GM21367 (cell line): ENCODE results near the gene CBR3.
A peak's percentile ranks its signal among the peaks of the same experiment; 100 is the strongest.
"Not testable (repeated sequence)": the region's sequence is repeated elsewhere in the genome, so short reads cannot be mapped to it uniquely, and the experiment has no call there.

Experiments used
- ATAC-seq: cut with Tn5 transposase; IDR thresholded peaks from one replicate; pipeline ENCODE4 v1.9.1; 2021; ENCODE audit not compliant: unreplicated experiment

Gene CBR3

DNA sequence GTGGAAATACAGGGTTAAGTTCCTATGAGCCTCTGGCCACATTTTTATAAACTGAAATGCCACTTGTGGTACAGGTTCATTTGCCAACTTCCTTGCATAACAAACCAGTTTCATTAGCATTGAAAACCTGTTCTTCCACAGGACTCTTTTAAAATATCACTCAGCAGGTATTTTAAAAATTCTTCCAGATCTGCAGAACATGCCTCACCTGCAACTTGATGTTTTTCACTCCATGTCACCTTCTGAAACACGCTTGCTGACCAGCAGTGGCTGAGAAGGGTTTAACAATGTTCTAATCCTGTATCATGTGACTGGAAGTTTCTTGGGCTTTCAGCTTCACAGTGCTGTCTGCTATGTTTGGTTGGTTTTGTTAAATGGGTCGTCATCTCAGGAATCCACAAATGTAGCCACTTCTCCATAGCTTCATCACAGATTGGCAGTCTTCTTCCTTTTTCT is 17.6 kb upstream of the CBR3 start:
- ATAC-seq = no peak

DNA sequence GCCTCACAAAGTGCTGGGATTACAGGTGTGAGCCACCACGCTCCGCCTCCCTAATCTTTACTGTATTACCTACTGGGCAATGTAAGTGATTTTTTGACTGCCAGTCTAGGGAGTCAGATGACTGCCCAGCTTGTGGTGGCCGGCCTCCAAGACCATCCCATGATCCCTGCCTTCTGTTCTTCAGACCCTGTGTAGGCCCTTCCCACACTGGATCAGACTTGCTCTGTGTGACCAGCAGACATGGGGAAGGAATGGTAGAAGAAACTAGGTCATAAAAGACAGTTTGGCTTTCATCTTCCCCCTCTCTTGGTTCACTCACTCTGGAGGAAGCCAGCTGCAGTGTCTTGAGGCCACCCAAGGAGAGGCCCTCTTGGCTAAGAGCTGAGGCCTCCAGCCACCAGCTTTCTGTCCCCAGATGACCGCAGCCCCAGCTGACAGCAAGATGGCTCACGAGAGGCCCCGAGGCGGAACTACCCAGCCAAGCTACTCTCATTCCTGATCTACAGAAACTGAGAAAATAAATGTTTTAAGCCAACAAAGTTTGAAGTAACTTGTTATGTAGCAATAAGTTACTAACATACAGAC is 14.5 kb upstream of the CBR3 start:
- no peak for ATAC-seq

DNA sequence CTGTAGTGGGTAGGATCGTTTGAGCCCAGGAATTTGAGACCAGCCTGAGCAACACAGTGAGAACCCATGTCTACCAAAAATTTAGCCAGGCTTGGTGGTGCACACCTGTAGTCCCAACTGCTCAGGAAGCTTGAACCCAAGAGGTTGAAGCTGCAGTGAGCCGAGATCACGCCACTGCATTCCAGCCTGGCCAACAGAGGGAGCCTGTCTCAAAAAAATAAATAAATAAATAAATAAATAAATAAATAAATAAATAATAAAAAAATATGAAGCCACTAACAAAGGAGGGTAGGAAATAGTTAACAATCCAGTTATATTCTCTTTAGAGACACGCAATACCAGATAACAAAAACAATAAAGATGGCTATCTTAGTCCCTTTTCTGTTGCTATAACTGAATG is 11.9 kb upstream of the CBR3 start:
- no peak for ATAC-seq

DNA sequence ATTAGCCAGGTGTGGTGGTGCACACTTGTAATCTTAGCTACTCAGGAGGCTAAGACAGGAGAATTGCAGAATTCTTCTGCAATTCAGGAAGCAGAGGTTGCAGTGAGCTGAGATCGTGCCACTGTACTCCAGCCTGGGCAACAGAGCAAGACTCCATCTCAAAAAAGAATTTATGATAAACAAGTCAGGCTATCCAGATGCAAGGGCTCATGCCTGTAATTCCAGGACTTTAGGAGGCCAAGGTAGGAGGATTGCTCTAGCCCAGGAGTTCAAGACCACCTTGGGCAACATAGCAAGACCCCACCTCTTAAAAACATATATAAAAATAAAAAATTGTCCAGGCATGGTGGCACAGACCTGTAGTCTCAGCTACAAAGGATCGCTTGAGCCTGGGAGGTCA is 10.5 kb upstream of the CBR3 start:
- no peak for ATAC-seq

DNA sequence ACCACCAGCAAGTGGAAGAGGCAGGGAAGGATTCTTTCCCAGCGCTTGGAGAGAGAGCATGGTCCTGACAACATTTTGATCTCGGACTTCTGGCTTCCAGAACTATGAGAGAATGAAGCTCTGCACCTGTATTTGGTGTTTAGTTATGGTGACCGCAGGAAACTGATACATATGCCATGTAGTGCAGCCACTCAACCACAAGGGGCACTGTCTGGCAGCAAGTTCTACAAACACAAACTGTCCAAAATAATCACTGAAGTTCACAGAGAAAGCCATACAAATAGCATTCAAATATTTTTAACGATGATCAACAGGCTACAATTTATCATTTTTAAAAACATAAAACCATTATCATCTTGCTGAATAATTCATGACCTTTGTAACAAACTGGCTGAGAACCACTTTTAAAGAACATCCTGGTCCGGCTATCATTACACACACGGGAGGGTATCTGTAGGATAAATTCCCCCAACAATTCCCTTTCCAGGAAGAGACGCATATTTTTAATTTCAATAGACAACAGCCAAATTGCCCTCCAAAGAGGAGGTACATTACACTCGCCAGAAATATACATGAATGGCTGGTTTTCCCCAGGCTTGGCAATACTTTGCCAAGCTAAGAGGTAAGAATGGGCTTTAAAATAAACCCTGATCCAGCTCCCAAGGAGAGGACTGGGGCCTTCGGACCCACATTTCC is 9.2 kb upstream of the CBR3 start:
- ATAC-seq = no peak

DNA sequence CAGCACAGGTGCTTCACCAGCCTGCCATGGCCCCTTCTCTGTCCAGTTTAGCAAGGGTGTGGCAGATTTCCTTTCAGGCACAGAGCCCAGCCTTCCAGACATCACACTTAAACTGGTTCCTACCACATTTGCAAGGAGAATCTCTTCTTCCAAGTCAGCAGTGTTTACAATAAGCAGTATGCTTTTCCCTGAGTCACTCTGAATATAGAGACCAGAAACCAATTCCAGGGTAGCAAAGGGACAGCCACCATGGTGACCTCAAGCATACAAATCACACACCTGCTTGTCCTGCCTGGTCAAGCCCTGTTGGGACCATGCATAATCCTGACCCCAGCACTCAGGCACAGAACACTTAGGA is 8.7 kb upstream of the CBR3 start:
- no peak for ATAC-seq

DNA sequence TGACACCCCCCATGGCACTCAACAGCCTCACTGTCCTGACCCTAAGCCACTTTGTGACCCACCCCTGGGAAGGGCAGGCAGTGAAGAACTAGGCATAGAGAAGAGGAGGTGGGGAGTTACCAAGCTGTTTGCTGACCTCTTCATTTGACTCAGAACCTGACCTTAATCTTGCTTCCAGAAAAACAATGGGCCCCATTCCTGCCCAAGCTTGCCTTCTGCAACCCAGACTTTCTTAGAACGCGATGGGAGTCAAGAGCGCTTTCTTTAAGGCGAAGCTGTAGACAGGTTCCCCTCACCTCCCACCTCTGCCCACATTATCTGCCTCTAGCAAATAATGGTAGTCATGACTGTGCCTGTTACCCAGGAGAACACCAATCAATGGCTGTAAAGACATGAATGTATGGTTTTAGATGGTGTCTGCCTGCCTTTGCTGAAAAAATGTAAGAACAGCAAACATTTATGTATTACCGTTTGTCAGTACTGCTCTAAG is 8.2 kb upstream of the CBR3 start:
- ATAC-seq = no peak

DNA sequence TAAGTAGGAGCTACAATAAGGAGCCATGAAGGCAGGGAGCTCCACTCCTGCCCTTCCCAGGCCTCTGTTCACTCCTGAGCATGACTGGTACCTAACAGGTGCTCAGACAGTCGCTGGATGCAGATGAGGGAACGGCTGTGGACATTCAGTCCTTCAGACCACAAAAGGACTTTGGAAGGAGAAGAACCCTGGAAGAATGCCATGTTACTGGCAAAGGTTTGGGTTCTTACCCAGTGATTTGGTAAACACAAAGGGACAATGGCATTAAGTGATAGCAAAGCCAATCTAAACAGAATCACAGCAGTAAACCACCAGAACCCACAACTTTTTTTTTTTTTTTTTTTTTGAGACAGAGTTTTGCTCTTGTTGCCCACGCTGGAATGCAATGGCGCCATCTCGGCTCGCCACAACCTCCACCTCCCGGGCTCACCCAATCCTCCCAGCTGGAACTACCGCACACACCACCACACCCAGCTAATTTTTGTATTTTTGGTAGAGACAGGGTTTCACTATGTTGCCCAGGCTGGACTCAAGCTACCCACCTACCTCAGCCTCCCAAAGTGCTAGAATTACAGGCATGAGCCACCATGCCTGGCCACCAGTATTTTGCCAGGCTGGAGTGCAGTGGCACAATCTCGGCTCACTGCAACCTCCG is 7.5 kb upstream of the CBR3 start:
- no peak for ATAC-seq

DNA sequence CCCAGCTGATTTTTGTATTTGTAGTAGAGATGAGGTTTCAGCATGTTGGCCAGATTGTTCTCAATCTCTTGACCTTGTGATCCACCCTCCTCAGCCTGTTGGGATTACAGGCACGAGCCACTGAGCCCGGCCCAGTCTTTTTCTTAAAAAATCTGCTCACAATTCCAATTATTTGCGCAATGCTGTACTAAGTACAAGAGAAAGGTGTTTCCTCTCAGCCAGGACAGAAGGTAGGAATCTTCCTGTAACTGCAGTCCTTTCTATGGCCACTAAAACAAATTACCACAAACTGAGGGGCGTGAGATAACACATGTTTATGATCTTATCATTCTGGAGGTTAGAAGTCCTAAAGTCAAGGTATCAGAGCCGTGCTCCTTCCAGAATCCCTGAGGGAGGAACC is 6.9 kb upstream of the CBR3 start:
- ATAC-seq = no peak

DNA sequence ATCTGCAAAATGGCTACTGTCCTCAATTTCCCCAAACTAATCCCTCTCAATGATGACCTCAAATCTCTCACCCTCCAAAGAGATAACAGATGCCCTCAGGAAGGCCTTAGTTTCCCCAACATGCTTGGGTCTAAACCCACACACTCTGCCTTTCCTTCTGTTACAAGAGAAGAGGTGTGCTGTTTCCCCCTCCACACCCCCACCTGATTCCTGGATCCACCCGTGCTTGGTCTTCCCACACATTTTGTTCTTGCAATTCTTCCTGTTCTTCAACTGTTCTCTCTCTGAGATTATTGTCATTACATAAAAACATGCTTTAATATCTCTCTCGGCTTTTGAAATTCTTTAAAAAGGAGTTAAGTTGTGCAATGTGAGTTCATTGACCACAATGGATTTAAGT is 5.7 kb upstream of the CBR3 start:
- ATAC-seq = no peak

DNA sequence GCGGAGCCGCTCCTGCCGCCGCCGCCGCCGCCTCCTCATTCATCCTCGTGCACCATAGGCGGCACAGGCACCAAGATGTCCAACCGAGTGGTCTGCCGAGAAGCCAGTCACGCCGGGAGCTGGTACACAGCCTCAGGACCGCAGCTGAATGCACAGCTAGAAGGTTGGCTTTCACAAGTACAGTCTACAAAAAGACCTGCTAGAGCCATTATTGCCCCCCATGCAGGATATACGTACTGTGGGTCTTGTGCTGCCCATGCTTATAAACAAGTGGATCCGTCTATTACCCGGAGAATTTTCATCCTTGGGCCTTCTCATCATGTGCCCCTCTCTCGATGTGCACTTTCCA is 4.5 kb upstream of the CBR3 start:
- ATAC-seq = not testable (repeated sequence)

DNA sequence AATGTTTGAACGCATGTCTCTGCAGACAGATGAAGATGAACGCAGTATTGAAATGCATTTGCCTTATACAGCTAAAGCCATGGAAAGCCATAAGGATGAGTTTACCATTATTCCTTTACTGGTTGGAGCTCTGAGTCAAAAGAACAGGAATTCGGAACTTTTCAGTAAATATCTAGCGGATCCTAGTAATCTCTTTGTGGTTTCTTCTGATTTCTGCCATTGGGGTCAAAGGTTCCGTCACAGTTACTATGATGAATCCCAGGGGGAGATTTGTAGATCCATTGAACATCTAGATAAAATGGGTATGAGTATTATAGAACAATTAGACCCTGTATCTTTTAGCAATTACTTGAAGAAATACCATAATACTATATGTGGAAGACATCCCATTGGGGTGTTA is 4.0 kb upstream of the CBR3 start:
- ATAC-seq = not testable (repeated sequence)

DNA sequence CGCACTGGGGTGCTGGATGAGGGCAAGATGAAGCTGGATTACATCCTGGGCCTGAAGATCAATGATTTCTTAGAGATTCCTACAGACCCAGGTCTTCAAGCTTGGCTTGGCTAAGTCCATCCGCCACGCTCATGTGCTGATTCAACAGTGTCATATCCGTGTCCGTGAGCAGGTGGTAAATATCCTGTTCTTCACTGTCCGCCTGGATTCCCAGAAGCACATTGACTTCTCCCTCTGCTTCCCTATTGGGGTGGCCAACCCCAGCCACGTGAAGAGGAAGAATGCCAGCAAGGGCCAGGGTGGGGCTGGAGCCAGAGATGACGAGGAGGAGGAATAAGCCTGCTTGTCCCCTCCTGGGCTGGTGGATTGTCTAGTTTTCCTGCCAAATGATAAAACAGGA is 2.2 kb upstream of the CBR3 start:
- no peak for ATAC-seq

DNA sequence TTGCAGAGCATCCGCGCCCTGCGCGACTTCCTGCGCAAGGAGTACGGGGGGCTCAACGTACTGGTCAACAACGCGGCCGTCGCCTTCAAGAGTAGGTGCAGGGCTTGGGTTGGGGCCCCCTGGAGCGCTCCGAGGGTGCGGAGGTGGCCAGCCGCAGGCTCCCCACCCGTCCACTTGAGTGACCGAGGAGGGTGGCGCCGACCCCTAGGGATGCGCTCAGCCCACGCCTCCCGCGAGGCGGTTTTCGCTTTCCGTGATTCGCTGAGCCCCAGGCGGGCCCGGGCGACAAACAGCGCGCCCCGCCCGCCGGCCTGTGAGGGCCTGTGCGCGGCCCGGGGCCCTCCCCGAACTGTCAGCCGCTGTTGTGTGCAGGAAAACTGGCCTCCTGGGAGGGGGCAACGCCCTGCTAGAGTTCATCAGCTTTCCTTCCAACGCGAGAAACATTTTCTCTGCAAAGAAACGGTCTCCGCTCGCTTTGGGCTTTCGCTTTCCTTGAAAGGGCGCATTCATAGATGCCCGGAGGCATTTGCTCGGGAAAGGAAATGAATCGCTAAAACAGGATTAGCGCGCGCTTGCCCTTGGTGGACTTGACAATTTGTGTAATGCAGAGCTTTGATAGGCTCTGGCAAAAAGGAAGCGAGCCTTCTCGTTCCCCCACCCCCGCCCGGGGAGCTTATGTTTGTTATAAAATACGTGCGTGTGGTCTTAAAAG is 668 bp downstream of the CBR3 start:
- no peak for ATAC-seq

DNA sequence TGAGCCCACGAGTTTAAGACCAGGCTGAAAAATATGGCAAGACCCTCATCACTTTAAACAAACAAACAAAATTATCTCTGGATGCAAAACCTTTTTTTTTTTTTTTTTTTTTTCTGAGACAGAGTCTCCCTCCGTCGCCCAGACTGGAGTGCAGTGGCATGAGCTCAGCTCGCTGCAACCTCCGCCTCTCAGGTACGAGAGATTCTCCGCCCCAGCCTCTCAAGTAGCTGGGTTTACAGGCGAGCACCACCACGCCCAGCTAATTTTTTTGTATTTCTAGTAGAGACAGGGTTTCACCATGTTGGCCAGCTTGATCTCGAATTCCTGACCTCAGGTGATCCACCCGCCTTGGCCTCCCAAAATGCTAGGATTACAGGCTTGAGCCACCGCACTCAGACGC is 4.9 kb downstream of the CBR3 start:
- ATAC-seq = not testable (repeated sequence)

DNA sequence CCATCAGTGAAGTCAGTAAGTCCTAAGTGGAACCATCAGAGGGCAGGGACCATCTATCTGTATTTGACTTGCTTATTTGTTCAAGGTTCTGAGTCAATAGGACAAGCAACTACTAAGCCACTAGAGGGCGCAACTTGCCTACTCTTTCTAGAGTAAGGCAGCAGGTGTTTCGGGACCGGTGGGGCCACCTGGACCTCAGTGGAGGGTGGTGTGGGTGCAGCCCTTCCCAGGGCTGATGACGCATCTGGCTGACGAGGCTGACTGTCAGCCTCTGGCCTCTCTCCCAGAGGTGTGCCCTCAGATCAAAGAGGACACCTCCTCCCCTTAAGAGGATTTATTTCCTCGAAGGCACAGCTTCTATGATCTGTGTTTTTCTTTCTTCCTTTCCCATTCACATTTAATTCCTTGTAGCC is 6.6 kb downstream of the CBR3 start:
- peak; percentile 81 for ATAC-seq

DNA sequence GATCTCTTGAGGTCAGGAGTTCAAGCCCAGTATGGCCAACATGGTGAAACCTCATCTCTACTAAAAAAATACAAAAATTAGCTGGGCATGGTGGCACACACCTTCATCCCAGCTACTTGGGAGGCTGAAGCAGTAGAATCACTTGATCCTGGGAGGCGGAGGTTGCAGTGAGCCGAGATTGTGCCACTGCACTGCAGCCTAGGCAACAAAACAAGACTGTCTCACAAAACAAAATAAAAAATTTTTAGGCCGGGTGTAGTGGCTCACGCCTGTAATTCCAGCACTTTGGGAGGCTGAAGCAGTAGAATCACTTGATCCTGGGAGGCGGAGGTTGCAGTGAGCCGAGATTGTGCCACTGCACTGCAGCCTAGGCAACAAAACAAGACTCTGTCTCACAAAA is 9.4 kb downstream of the CBR3 start:
- not testable (repeated sequence) for ATAC-seq

DNA sequence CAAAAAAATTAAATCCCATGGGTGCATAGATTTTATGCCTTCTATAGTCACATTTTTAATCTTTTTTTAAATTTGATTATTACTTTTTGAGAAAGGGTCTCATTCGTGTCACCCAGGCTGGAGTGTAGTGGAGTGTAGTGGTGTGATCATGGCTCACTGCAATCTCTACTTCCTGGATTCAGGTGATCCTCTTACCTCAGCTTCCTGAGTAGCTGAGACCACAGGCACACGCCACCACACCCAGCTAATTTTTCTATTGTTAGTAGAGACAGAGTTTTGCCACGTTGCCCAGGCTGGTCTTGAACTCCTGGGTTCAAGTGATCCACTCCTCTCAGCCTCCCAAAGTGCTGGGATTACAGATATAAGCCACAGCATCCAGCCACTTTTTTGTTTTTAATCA is 10.4 kb downstream of the CBR3 start:
- ATAC-seq = no peak

DNA sequence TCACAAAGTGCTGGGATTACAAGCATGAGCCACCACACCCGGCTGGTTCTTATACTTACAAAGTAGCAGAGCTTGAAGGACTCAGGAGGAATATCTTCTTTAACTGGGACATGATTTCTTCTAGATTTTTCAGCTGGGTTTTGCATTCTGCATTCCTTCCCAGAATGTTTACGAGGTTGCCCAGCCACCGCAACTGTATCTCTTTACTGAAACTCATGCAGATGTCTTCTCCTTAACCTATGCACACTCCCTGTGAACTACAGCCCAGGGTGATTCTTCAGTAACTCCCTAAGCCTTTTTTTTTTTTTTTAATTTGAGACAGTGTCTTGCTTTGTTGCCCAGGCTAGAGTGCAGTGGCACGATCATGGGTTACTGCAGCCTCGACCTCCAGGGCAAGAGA is 13.0 kb downstream of the CBR3 start:
- no peak for ATAC-seq

DNA sequence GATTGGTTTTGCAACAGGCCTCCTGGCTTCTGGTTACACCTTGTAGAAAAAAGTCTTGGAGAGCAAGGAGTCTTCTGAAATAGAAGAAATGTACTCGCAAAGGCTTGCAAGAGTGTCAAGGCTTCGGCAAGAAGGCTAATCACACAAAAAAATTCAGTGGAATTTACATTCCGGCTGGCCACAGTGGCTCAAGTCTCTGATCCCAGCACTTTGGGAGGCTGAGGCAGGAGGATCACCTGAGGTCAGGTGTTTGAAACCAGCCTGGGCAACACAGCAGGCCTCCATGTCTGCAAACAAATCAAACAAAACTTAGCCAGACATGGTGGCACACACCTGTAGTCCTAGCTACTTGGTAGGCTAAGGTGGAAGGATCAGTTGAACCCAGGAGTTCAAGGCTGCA is 14.0 kb downstream of the CBR3 start:
- no peak for ATAC-seq

DNA sequence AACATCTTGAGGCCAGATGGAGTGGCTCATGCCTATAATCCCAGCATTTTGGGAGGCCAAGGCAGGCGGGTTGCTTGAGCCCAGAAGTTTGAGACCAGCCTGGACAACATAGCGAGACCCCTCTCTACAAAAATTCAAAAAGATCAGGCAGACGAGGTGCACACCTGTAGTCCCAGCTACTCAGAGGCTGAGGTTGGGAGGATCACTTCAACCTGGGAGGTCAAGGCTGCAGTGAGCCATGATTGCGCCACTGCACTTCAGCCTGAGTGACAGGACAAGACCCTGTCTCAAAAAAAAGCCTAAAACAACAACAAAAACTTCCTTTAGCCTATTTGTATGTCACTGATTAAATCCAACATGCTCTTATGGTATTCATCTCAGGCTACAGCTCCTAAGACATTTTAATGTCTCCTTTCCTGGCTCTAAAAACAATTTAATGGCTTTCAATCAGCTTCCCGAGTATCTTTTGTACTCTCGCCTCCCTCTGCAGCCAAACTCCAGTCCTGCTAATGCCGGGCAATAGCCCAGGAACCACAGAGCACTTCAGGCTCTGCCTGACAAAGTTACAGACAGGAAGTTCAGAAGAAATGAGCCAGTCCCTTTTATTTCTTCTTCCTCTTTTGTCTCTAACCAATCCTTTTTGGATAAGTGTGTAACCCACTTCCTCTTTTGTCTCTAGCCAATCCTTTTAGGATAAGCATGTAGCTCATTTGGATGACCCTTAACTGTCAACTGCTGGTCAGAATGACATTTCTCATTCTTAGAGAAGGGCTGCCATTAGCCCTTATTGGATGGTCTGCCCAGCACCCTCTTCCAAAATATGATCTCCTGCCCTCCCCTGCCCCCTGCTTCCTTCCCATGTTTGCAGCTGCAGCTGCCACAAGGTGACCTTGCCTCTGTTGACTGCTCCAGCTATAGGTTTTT is 15.2 kb downstream of the CBR3 start:
- peak; percentile 58 for ATAC-seq
